K562 (cell line): ENCODE results near the gene CEP131. TPM values are rescaled to one million over a fixed set of nuclear protein-coding genes. Genes with fewer than 3 reads are reported as not detected.

Source experiments
- ATAC-seq: fragments of 200-7000 bp; cut with Tn5 transposase; 3 replicates; pipeline ENCODE4 v1.9.1; 2020; ENCODE audit warnings: moderate library complexity
- BruUV-seq: library from RNA; stranded (reverse); fragments of 400-500 nt; replicated peaks from 2 replicates; lab custom pipeline; 2021; lab: Mats Ljungman, UMichigan
- CTCF ChIA-PET: fragments of 300-600 bp; formaldehyde crosslinking; extraction: SDS; loops from one replicate; lab custom pipeline; 2021; ENCODE audit warnings: low intra/inter-chr PET ratio; lab: Yijun Ruan, JAX
- POLR2A ChIA-PET: fragments of 300-600, 350-650 bp; sonication (Branson Sonifier 250); formaldehyde crosslinking; extraction: SDS; loops from one replicate; lab custom pipeline; 2021; ENCODE audit warnings: antibody characterized with exemption, inconsistent platforms; lab: Yijun Ruan, JAX
- DNase-seq, 4 experiments: peaks; one replicate each; pipeline versions ENCODE4 v3.0.0 to v3.0.0-alpha.2; 2011 to 2018; ENCODE audit warnings: low spot score in 3 of 4, mixed read lengths in 3 of 4; ENCODE audit errors: extremely low read depth in 1 of 4
- FAIRE-seq: peaks from 2 replicates; lab custom pipeline; 2011; peaks lifted over from hg19 to GRCh38; lab: Jason Lieb, UNC
- H2AFZ ChIP-seq: 2 replicates; pipeline ENCODE4 v1.6.0; 2011; ENCODE audit warnings: low read depth, low read length, control low read depth, inconsistent platforms
- H3K27ac ChIP-seq: fragments of 200-600 bp; 3 replicates; pipeline ENCODE4 v1.8.0; 2011; ENCODE audit warnings: low read depth, mild to moderate bottlenecking, control low read depth, inconsistent platforms, low read length, moderate library complexity, mixed read lengths; ENCODE audit errors: extremely low read depth
- H3K27me3 ChIP-seq, 2 experiments: fragments of 300-600 bp in 1 of 2; 2 replicates in 1 of 2; 3 replicates in 1 of 2; pipeline versions ENCODE4 v1.6.0 to v1.8.0; 2011; ENCODE audit warnings: inconsistent platforms in 2 of 2, low read length in 2 of 2, mild to moderate bottlenecking in 1 of 2, mixed read lengths in 1 of 2, moderate library complexity in 1 of 2; ENCODE audit not compliant: control insufficient read depth in 2 of 2, insufficient read depth in 2 of 2
- H3K36me3 ChIP-seq: fragments of 300-600 bp; 3 replicates; pipeline ENCODE4 v1.8.0; 2011; ENCODE audit warnings: mild to moderate bottlenecking, low read length, inconsistent platforms; ENCODE audit not compliant: control insufficient read depth, insufficient read depth
- H3K4me1 ChIP-seq, 2 experiments: fragments of 200-600 bp in 1 of 2; replicated peaks in 1 of 2; 2 replicates in 1 of 2; 3 replicates in 1 of 2; pipeline versions ENCODE4 v1.5.1 to v1.8.0; 2011; ENCODE audit warnings: inconsistent platforms in 2 of 2, low read length in 2 of 2, mild to moderate bottlenecking in 1 of 2, mixed read lengths in 1 of 2, moderate library complexity in 1 of 2; ENCODE audit not compliant: control insufficient read depth in 2 of 2, insufficient read depth in 2 of 2
- H3K4me2 ChIP-seq: 2 replicates; pipeline ENCODE4 v1.6.1; 2011; ENCODE audit warnings: low read length, control low read depth, inconsistent platforms, mixed read lengths; ENCODE audit not compliant: insufficient read depth
- H3K4me3 ChIP-seq: fragments of 200-600 bp; sonication (generic), shearing (Covaris generic); 2 replicates; pipeline ENCODE4 v1.5.1; 2016; ENCODE audit warnings: control low read depth, inconsistent platforms
- H3K79me2 ChIP-seq: fragments of 200-600 bp; 3 replicates; pipeline ENCODE4 v1.8.0; 2011; ENCODE audit warnings: low read length, inconsistent platforms; ENCODE audit not compliant: control insufficient read depth, insufficient read depth
- H3K9ac ChIP-seq, 2 experiments: 2 replicates each; pipeline versions ENCODE4 v1.6.0 to v1.6.1; 2011; ENCODE audit warnings: low read depth in 2 of 2, low read length in 2 of 2, control low read depth in 1 of 2, inconsistent platforms in 1 of 2, mild to moderate bottlenecking in 1 of 2, mixed read lengths in 1 of 2; ENCODE audit not compliant: insufficient read depth in 1 of 2
- H3K9me1 ChIP-seq: one replicate; pipeline ENCODE4 v1.6.0; 2011; ENCODE audit warnings: inconsistent platforms, mild to moderate bottlenecking, low read length, moderate library complexity; ENCODE audit not compliant: control insufficient read depth, insufficient read depth
- H3K9me3 ChIP-seq: replicated peaks from 2 replicates; pipeline ENCODE4 v1.5.1; 2011; ENCODE audit warnings: low read depth, low read length, inconsistent platforms; ENCODE audit not compliant: control insufficient read depth, insufficient read depth
- H4K20me1 ChIP-seq: replicated peaks from 2 replicates; pipeline ENCODE4 v1.6.1; 2011; ENCODE audit warnings: low read length, inconsistent platforms, mixed read lengths; ENCODE audit not compliant: control insufficient read depth, insufficient read depth
- BCL6 ChIP-seq: fragments of 250-450 bp; sonication (Bioruptor Pico); IDR thresholded peaks from 2 replicates; pipeline ENCODE4 v1.4.0; 2020
- CREM ChIP-seq: IDR thresholded peaks from 2 replicates; pipeline ENCODE4 v1.6.1; 2014; ENCODE audit warnings: antibody characterized with exemption, low read depth
- CTCFL ChIP-seq: IDR thresholded peaks from 2 replicates; pipeline ENCODE4 v1.6.1; 2011; ENCODE audit warnings: borderline replicate concordance, low read depth, mild to moderate bottlenecking, moderate library complexity, low read length; ENCODE audit not compliant: insufficient read depth, poor library complexity, severe bottlenecking
- GABPB2 ChIP-seq: fragments of 250-450 bp; sonication (Bioruptor Pico); conservative IDR thresholded peaks from 2 replicates; pipeline ENCODE4 v1.5.1; 2021; ENCODE audit warnings: mild to moderate bottlenecking
- MEF2D ChIP-seq: conservative IDR thresholded peaks from 2 replicates; pipeline ENCODE4 v1.6.1; 2016; ENCODE audit warnings: low read depth, missing genetic modification characterization, missing compliant biosample characterization
- NR2F6 ChIP-seq: fragments of 450-650 bp; formaldehyde crosslinking; IDR thresholded peaks from 2 replicates; pipeline ENCODE4 v1.4.0; 2020; ENCODE audit warnings: mild to moderate bottlenecking
- PREB ChIP-seq: sonication (generic); formaldehyde crosslinking; IDR thresholded peaks from 2 replicates; pipeline ENCODE4 v1.8.1; 2023; ENCODE audit warnings: mild to moderate bottlenecking, missing genetic modification reagents
- RBM14 ChIP-seq: fragments of 200-400 bp; formaldehyde crosslinking; IDR thresholded peaks from 2 replicates; pipeline ENCODE4 v1.6.1; 2018; ENCODE audit warnings: low read depth, mild to moderate bottlenecking, low read length, moderate library complexity, borderline replicate concordance; ENCODE audit not compliant: insufficient read depth
- SOX6 ChIP-seq: fragments of 450-650 bp; IDR thresholded peaks from 2 replicates; pipeline ENCODE4 v1.6.1; 2014; ENCODE audit warnings: mild to moderate bottlenecking
- THRAP3 ChIP-seq: fragments of 450-650 bp; IDR thresholded peaks from 2 replicates; pipeline ENCODE4 v1.6.1; 2016; ENCODE audit warnings: mild to moderate bottlenecking, inconsistent platforms, borderline replicate concordance
- U2AF2 ChIP-seq: fragments of 200-400 bp; formaldehyde crosslinking; optimal IDR thresholded peaks from 2 replicates; pipeline ENCODE3; 2017; ENCODE audit warnings: low read depth, mild to moderate bottlenecking, low read length
- ZBTB43 ChIP-seq: sonication (generic); formaldehyde crosslinking; IDR thresholded peaks from 2 replicates; pipeline ENCODE4 v1.8.0; 2023; ENCODE audit warnings: mild to moderate bottlenecking, missing genetic modification reagents
- ZNF121 ChIP-seq: sonication (generic); formaldehyde crosslinking; conservative IDR thresholded peaks from 2 replicates; pipeline ENCODE4 v1.8.0; 2022; ENCODE audit warnings: missing genetic modification reagents
- ZNF778 ChIP-seq: fragments of 450-650 bp; formaldehyde crosslinking; IDR thresholded peaks from 2 replicates; pipeline ENCODE4 v1.4.0; 2020; ENCODE audit warnings: mild to moderate bottlenecking, moderate library complexity
- WGBS: fragments of 100-300 bp; shearing (Covaris generic); methylation state at CpG from one replicate; pipeline ENCODE4 v1.1.6; 2016; ENCODE audit warnings: low coverage, mixed read lengths; ENCODE audit not compliant: insufficient coverage; ENCODE audit errors: missing lambda C conversion rate; 5-methylcytosine and 5-hydroxymethylcytosine counted together
- in situ Hi-C: fragments of 300-500 bp; cut with MboI; formaldehyde crosslinking; loops from 4 replicates; pipeline ENCODE4 v1.15.0; 2018; ENCODE audit warnings: inconsistent platforms, mixed read lengths
- intact Hi-C: fragments of 100-400 bp; cut with micrococcal nuclease; formaldehyde crosslinking; loops from 2 replicates; pipeline ENCODE4 v1.14.2; 2022
- polyA plus RNA-seq, 8 experiments: library from polyadenylated mRNA; depleted of rRNA in 4 of 8; stranded (reverse) in 5 of 8; unstranded in 3 of 8; fragments of >200 nt; fragmentation: Nextera tagmentation in 2 of 8; fragmentation: Illumina TruSeq in 1 of 8; extraction: Ambion mirVana in 2 of 8; extraction: Trizol in 1 of 8; gene quantifications; 2 replicates each; pipeline versions ENCODE4 v1.2.1 to v1.2.3, GENCODE V29; 2011 to 2014; ENCODE audit warnings: inconsistent platforms in 1 of 8, missing spikeins in 1 of 8
- total RNA-seq, 7 experiments: library from RNA; depleted of rRNA in 6 of 7; stranded (reverse); fragments of >200 nt in 6 of 7; fragmentation: Illumina TruSeq in 2 of 7; extraction: Trizol in 2 of 7; gene quantifications; 2 replicates each; pipeline versions ENCODE4 v1.2.1 to v1.2.3, GENCODE V29; 2011 to 2021; ENCODE audit warnings: low replicate concordance in 1 of 7
- TF ChIP-seq, protein P1 (sequence below): sonication (generic); formaldehyde crosslinking; IDR thresholded peaks from 2 replicates; pipeline ENCODE4 v1.9.0; 2022; ENCODE audit warnings: mild to moderate bottlenecking, missing genetic modification reagents

The CEP131 gene
- total and polyA plus RNA-seq, 9 of the 15 experiments (the other 6 are each of a cell fraction or from before 2014, with no cell fraction given): 0.24 to 21.2 (median 2.3) TPM

- in situ Hi-C loops: no loop called here
- Histone ChIP-seq H3K79me2 (no peaks in the 10 kb centered on the region), H3K27me3 (no peaks in the 10 kb centered on the region), H3K9me1 (peaks cover 3% of the 10 kb centered on the region), H3K27ac (no peak overlapping the region), H3K4me2 (no peak overlapping the region; the same call in 1 of the 2 replicates), H3K36me3 (peaks cover 2% of the 10 kb centered on the region; the same call in 2 of the 3 replicates), H4K20me1 (no peaks in the 10 kb centered on the region), H3K9me3 (no peaks in the 10 kb centered on the region), H3K4me1 (peaks cover 3 to 31% of the 10 kb centered on the region in 2 experiments; a peak in 3 of 5 replicates), H3K4me3 (no peak overlapping the region), H3K9ac (peak overlapping the region in 1 of 2 experiments; percentile 66; a peak in 2 of 4 replicates), H2AFZ (peak overlapping the region; percentile 58; the same call in 1 of the 2 replicates)
- ChIA-PET CTCF (no interaction called here), POLR2A (interaction anchor here (0.6 kb wide), 2 partner anchors 10 to 80 kb away, joined by 3 to 4 read pairs; no protein-coding TSS in a partner anchor)
- FAIRE-seq: peak; percentile 86
- intact Hi-C loops: loop anchor here (2.0 kb wide), 1 partner anchor 58 kb away; no protein-coding TSS in a partner anchor
- peak; percentile 65 to 82 (median 75) for DNase-seq
- WGBS: 45% methylated on average over 27 of the region's 27 CpGs
- BruUV-seq: no TSS peak
- peak; percentile 98 for ATAC-seq
- TF ChIP-seq MEF2D (no peak), SOX6 (0 out of 2 replicates have a peak, but pooled peaks have one; percentile 12), GABPB2 (CRISPR knock-in tag) (no peak), PREB (no peak), NR2F6 (no peak), U2AF2 (no peak), THRAP3 (no peak), RBM14 (no peak), CTCFL (no peak), ZBTB43 (CRISPR knock-in tag) (no peak), ZNF121 (CRISPR knock-in tag) (no peak), ZNF778 (CRISPR knock-in tag) (no peak), BCL6 (no peak), CREM (peak; percentile 58)
- TF ChIP-seq, protein P1, sequence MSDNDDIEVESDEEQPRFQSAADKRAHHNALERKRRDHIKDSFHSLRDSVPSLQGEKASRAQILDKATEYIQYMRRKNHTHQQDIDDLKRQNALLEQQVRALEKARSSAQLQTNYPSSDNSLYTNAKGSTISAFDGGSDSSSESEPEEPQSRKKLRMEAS (CRISPR knock-in tag): peak; percentile 31; the same call in 1 of the 2 replicates
These were observed 21.8 kb downstream of the CEP131 start for GRCh38 chr17:81200695-81201580.
